GM18909 (cell line): ENCODE measurements around the gene TXNRD1.
"Not testable (repeated sequence)": the region's sequence is repeated elsewhere in the genome, so short reads cannot be mapped to it uniquely, and the experiment has no call there.

Experiments
- ATAC-seq: cut with Tn5 transposase; IDR thresholded peaks from one replicate; pipeline ENCODE4 v1.9.1; 2021; ENCODE audit warnings: mild to moderate bottlenecking; ENCODE audit not compliant: unreplicated experiment, poor library complexity

TXNRD1 gene

DNA sequence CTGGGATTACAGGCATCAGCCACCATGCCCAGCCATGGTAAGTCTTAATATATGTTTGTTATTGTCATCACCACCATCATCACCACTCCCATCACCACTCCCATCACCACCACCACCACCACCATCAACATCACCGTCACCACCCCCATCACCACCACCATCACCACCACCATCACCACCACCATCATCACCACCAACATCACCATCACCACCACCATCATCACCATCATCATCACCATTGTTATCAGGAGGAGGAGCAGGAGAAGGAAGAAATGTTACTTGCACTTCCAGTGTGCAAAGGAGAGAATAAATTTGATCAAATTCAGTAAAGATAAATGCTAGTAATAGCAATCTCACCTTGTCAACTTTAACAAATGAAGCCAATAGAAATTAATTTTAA, 169.9 kb downstream of the TXNRD1 start:
- ATAC-seq, result no peak

- ATAC-seq, result no peak
Observed at GRCh38 chr12:104386461-104386860, 170.9 kb downstream of the TXNRD1 start.

DNA sequence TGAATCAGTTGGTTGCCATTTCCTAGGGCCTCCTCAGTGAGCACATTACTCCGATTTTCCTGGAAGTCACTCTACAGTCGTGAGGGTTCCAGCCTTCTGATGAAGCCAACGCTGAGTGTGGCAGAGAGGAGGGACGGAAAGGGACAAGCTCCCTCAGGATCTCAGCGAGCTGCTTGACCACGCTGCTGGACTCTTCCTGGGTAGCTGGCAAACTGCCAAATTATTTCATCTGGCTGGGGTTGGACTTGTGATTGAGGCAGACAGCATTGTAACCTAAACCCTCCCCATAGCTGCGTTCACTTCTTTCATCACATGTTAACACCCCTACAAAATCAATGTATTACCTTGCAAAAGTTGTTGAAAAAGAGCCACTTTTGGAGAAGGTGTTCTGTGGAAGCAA, 171.6 kb downstream of the TXNRD1 start:
- no peak for ATAC-seq

- not testable (repeated sequence) for ATAC-seq
Observed at GRCh38 chr12:104394086-104394485, 178.5 kb downstream of the TXNRD1 start.
